K562 (cell line): Measurements from ENCODE around the gene NT5C1B. TPM values are rescaled to one million over a fixed set of nuclear protein-coding genes. Genes with fewer than 3 reads are reported as not detected.

Experiments
- ATAC-seq: fragments of 200-7000 bp; cut with Tn5 transposase; 3 replicates; pipeline ENCODE4 v1.9.1; 2020; ENCODE audit warnings: moderate library complexity
- BruUV-seq: library from RNA; stranded (reverse); fragments of 400-500 nt; replicated peaks from 2 replicates; lab custom pipeline; 2021; lab: Mats Ljungman, UMichigan
- CTCF ChIA-PET: fragments of 300-600 bp; formaldehyde crosslinking; extraction: SDS; loops from one replicate; lab custom pipeline; 2021; ENCODE audit warnings: low intra/inter-chr PET ratio; lab: Yijun Ruan, JAX
- POLR2A ChIA-PET: fragments of 300-600, 350-650 bp; sonication (Branson Sonifier 250); formaldehyde crosslinking; extraction: SDS; loops from one replicate; lab custom pipeline; 2021; ENCODE audit warnings: antibody characterized with exemption, inconsistent platforms; lab: Yijun Ruan, JAX
- DNase-seq, 4 experiments: peaks; one replicate each; pipeline versions ENCODE4 v3.0.0 to v3.0.0-alpha.2; 2011 to 2018; ENCODE audit warnings: low spot score in 3 of 4, mixed read lengths in 3 of 4; ENCODE audit errors: extremely low read depth in 1 of 4
- FAIRE-seq: peaks from 2 replicates; lab custom pipeline; 2011; peaks lifted over from hg19 to GRCh38; lab: Jason Lieb, UNC
- H2AFZ ChIP-seq: 2 replicates; pipeline ENCODE4 v1.6.0; 2011; ENCODE audit warnings: low read depth, low read length, control low read depth, inconsistent platforms
- H3K27ac ChIP-seq: fragments of 200-600 bp; 3 replicates; pipeline ENCODE4 v1.8.0; 2011; ENCODE audit warnings: low read depth, mild to moderate bottlenecking, control low read depth, inconsistent platforms, low read length, moderate library complexity, mixed read lengths; ENCODE audit errors: extremely low read depth
- H3K27me3 ChIP-seq, 2 experiments: fragments of 300-600 bp in 1 of 2; 2 replicates in 1 of 2; 3 replicates in 1 of 2; pipeline versions ENCODE4 v1.6.0 to v1.8.0; 2011; ENCODE audit warnings: inconsistent platforms in 2 of 2, low read length in 2 of 2, mild to moderate bottlenecking in 1 of 2, mixed read lengths in 1 of 2, moderate library complexity in 1 of 2; ENCODE audit not compliant: control insufficient read depth in 2 of 2, insufficient read depth in 2 of 2
- H3K36me3 ChIP-seq: fragments of 300-600 bp; 3 replicates; pipeline ENCODE4 v1.8.0; 2011; ENCODE audit warnings: mild to moderate bottlenecking, low read length, inconsistent platforms; ENCODE audit not compliant: control insufficient read depth, insufficient read depth
- H3K4me1 ChIP-seq, 2 experiments: fragments of 200-600 bp in 1 of 2; replicated peaks in 1 of 2; 2 replicates in 1 of 2; 3 replicates in 1 of 2; pipeline versions ENCODE4 v1.5.1 to v1.8.0; 2011; ENCODE audit warnings: inconsistent platforms in 2 of 2, low read length in 2 of 2, mild to moderate bottlenecking in 1 of 2, mixed read lengths in 1 of 2, moderate library complexity in 1 of 2; ENCODE audit not compliant: control insufficient read depth in 2 of 2, insufficient read depth in 2 of 2
- H3K4me2 ChIP-seq: 2 replicates; pipeline ENCODE4 v1.6.1; 2011; ENCODE audit warnings: low read length, control low read depth, inconsistent platforms, mixed read lengths; ENCODE audit not compliant: insufficient read depth
- H3K4me3 ChIP-seq: fragments of 200-600 bp; sonication (generic), shearing (Covaris generic); 2 replicates; pipeline ENCODE4 v1.5.1; 2016; ENCODE audit warnings: control low read depth, inconsistent platforms
- H3K79me2 ChIP-seq: fragments of 200-600 bp; 3 replicates; pipeline ENCODE4 v1.8.0; 2011; ENCODE audit warnings: low read length, inconsistent platforms; ENCODE audit not compliant: control insufficient read depth, insufficient read depth
- H3K9ac ChIP-seq, 2 experiments: 2 replicates each; pipeline versions ENCODE4 v1.6.0 to v1.6.1; 2011; ENCODE audit warnings: low read depth in 2 of 2, low read length in 2 of 2, control low read depth in 1 of 2, inconsistent platforms in 1 of 2, mild to moderate bottlenecking in 1 of 2, mixed read lengths in 1 of 2; ENCODE audit not compliant: insufficient read depth in 1 of 2
- H3K9me1 ChIP-seq: one replicate; pipeline ENCODE4 v1.6.0; 2011; ENCODE audit warnings: inconsistent platforms, mild to moderate bottlenecking, low read length, moderate library complexity; ENCODE audit not compliant: control insufficient read depth, insufficient read depth
- H3K9me3 ChIP-seq: replicated peaks from 2 replicates; pipeline ENCODE4 v1.5.1; 2011; ENCODE audit warnings: low read depth, low read length, inconsistent platforms; ENCODE audit not compliant: control insufficient read depth, insufficient read depth
- H4K20me1 ChIP-seq: replicated peaks from 2 replicates; pipeline ENCODE4 v1.6.1; 2011; ENCODE audit warnings: low read length, inconsistent platforms, mixed read lengths; ENCODE audit not compliant: control insufficient read depth, insufficient read depth
- BCOR ChIP-seq: fragments of 450-650 bp; IDR thresholded peaks from 2 replicates; pipeline ENCODE4 v1.6.1; 2016
- EWSR1 ChIP-seq: fragments of 450-650 bp; IDR thresholded peaks from 2 replicates; pipeline ENCODE4 v1.6.1; 2018; ENCODE audit warnings: borderline replicate concordance, mild to moderate bottlenecking, low read depth, moderate library complexity; ENCODE audit not compliant: partially characterized antibody
- KAT7 ChIP-seq: sonication (generic); formaldehyde crosslinking; IDR thresholded peaks from 2 replicates; pipeline ENCODE4 v1.8.0; 2022; ENCODE audit warnings: missing genetic modification reagents, mild to moderate bottlenecking, borderline replicate concordance
- KDM2B ChIP-seq: fragments of 250-450 bp; sonication (Bioruptor Pico); IDR thresholded peaks from 2 replicates; pipeline ENCODE4 v1.8.0; 2021; ENCODE audit warnings: mild to moderate bottlenecking, moderate library complexity
- LARP7 ChIP-seq: fragments of 450-650 bp; IDR thresholded peaks from 2 replicates; pipeline ENCODE4 v1.6.1; 2016
- LCOR ChIP-seq: sonication (generic); formaldehyde crosslinking; IDR thresholded peaks from 2 replicates; pipeline ENCODE4 v1.8.0; 2022; ENCODE audit warnings: mild to moderate bottlenecking, missing genetic modification reagents
- ZNF699 ChIP-seq: fragments of 250-450 bp; sonication (Bioruptor Pico); IDR thresholded peaks from 2 replicates; pipeline ENCODE4 v1.8.0; 2021; ENCODE audit warnings: mild to moderate bottlenecking, moderate library complexity; ENCODE audit not compliant: insufficient replicate concordance
- WGBS: fragments of 100-300 bp; shearing (Covaris generic); methylation state at CpG from one replicate; pipeline ENCODE4 v1.1.6; 2016; ENCODE audit warnings: low coverage, mixed read lengths; ENCODE audit not compliant: insufficient coverage; ENCODE audit errors: missing lambda C conversion rate; 5-methylcytosine and 5-hydroxymethylcytosine counted together
- in situ Hi-C: fragments of 300-500 bp; cut with MboI; formaldehyde crosslinking; loops from 4 replicates; pipeline ENCODE4 v1.15.0; 2018; ENCODE audit warnings: inconsistent platforms, mixed read lengths
- intact Hi-C: fragments of 100-400 bp; cut with micrococcal nuclease; formaldehyde crosslinking; loops from 2 replicates; pipeline ENCODE4 v1.14.2; 2022
- polyA plus RNA-seq, 8 experiments: library from polyadenylated mRNA; depleted of rRNA in 4 of 8; stranded (reverse) in 5 of 8; unstranded in 3 of 8; fragments of >200 nt; fragmentation: Nextera tagmentation in 2 of 8; fragmentation: Illumina TruSeq in 1 of 8; extraction: Ambion mirVana in 2 of 8; extraction: Trizol in 1 of 8; gene quantifications; 2 replicates each; pipeline versions ENCODE4 v1.2.1 to v1.2.3, GENCODE V29; 2011 to 2014; ENCODE audit warnings: inconsistent platforms in 1 of 8, missing spikeins in 1 of 8
- total RNA-seq, 7 experiments: library from RNA; depleted of rRNA in 6 of 7; stranded (reverse); fragments of >200 nt in 6 of 7; fragmentation: Illumina TruSeq in 2 of 7; extraction: Trizol in 2 of 7; gene quantifications; 2 replicates each; pipeline versions ENCODE4 v1.2.1 to v1.2.3, GENCODE V29; 2011 to 2021; ENCODE audit warnings: low replicate concordance in 1 of 7
- TF ChIP-seq, protein P1 (sequence below): fragments of 450-650 bp; formaldehyde crosslinking; IDR thresholded peaks from 2 replicates; pipeline ENCODE4 v1.4.0; 2020; ENCODE audit warnings: mild to moderate bottlenecking, moderate library complexity
- TF ChIP-seq, protein P2 (sequence below): fragments of 250-450 bp; sonication (Bioruptor Pico); IDR thresholded peaks from 2 replicates; pipeline ENCODE4 v1.5.0; 2021; ENCODE audit warnings: mild to moderate bottlenecking, moderate library complexity
- TF ChIP-seq, protein P3 (sequence below): sonication (generic); formaldehyde crosslinking; IDR thresholded peaks from 2 replicates; pipeline ENCODE4 v1.8.1; 2023; ENCODE audit warnings: mild to moderate bottlenecking, missing genetic modification reagents
- TF ChIP-seq, protein P4 (sequence below), 3 experiments: fragments of 200-800 bp in 1 of 3; sonication (Bioruptor generic) in 1 of 3; sonication (generic) in 1 of 3; formaldehyde crosslinking in 1 of 3; IDR thresholded peaks; 2 replicates each; pipeline versions ENCODE4 v1.6.1 to v1.8.0; 2016 to 2022; ENCODE audit warnings: mild to moderate bottlenecking in 2 of 3, missing compliant biosample characterization in 2 of 3, missing genetic modification characterization in 2 of 3, missing genetic modification reagents in 1 of 3
- TF ChIP-seq, protein P5 (sequence below): fragments of 450-650 bp; conservative IDR thresholded peaks from 2 replicates; pipeline ENCODE4 v1.6.1; 2016; ENCODE audit warnings: missing genetic modification characterization, low read depth, mild to moderate bottlenecking, missing compliant biosample characterization, moderate library complexity

The NT5C1B gene
- total and polyA plus RNA-seq, 9 of the 15 experiments (the other 6 are each of a cell fraction or from before 2014, with no cell fraction given) = 0.07 TPM; not detected in 8

DNA sequence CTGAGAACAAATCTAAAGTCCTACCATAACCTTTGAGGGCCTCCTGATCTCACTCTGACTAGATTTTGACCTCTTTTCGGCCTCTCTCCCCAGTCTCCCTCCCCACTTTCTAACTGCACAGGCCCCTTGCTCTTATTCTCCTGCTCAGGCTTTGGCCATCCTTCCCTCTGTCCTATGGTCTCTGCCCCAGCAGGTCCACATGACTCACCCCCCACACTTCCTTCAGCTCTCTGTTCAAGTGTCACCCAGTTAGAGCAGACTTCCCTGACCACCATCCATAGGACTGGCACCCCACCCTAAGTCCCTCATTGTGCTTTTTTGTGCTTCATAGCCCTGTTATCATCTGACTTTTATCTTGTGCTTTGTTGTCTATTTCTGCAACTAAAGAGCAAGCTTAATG, 41.2 kb upstream of the NT5C1B start:
- FAIRE-seq (no peak), ATAC-seq (no peak), DNase-seq (no peak)
- TF ChIP-seq BCOR (no peak), KAT7 (CRISPR knock-in tag) (no peak), EWSR1 (no peak), LARP7 (no peak), ZNF699 (CRISPR knock-in tag) (no peak), KDM2B (no peak), LCOR (CRISPR knock-in tag) (no peak)
- TF ChIP-seq, protein P1, sequence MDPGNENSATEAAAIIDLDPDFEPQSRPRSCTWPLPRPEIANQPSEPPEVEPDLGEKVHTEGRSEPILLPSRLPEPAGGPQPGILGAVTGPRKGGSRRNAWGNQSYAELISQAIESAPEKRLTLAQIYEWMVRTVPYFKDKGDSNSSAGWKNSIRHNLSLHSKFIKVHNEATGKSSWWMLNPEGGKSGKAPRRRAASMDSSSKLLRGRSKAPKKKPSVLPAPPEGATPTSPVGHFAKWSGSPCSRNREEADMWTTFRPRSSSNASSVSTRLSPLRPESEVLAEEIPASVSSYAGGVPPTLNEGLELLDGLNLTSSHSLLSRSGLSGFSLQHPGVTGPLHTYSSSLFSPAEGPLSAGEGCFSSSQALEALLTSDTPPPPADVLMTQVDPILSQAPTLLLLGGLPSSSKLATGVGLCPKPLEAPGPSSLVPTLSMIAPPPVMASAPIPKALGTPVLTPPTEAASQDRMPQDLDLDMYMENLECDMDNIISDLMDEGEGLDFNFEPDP (CRISPR knock-in tag) = no peak
- TF ChIP-seq, protein P2, sequence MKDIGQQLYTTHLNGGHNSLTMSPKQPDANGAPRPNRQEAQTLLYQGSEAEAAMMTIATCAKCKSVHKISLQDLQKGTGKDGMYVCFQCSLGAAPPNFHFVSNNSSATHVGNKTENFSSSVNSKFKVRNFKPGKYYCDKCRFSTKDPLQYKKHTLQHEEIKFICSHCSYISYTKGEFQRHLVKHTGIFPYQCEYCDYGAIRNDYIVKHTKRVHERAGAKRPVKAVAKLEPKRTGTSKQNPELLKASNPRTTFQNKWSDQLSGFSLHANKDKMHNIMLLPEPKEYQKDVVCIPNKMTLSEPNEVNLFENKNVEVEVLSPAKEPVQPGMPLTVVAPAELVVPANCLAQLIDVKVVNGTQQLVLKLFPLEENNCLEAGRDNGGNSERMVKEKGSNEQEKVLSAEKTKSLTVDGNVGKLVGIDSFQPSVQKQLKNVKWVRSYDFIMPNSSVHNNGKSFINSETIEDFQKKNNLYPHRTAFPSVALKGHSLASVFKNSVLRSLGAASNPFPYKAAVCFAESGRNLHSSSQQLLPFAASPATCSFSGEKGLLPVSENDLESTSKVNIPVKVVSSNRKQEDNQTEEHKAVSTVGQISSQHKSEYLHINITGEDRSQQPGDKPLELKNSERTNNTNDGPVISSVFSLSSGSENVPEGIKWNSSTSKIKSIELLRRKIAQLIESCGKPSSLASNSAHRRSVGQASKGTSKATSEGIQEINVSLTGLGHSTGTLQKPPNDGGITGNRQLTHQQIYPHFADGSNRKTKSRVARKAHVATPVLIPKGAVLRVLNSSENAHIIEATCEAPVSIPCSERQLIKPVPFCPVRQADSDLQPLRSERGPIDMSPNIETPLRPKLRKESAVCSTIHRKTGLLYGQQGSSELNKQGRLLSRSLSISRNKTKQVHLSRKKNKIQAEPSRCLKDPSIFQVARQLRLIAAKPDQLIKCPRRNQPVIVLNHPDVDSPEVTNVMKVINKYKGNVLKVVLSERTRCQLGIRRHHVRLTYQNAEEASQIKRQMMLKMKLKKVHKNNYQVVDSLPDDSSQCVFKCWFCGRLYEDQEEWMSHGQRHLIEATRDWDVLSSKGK (CRISPR knock-in tag) = no peak
- TF ChIP-seq, protein P3, sequence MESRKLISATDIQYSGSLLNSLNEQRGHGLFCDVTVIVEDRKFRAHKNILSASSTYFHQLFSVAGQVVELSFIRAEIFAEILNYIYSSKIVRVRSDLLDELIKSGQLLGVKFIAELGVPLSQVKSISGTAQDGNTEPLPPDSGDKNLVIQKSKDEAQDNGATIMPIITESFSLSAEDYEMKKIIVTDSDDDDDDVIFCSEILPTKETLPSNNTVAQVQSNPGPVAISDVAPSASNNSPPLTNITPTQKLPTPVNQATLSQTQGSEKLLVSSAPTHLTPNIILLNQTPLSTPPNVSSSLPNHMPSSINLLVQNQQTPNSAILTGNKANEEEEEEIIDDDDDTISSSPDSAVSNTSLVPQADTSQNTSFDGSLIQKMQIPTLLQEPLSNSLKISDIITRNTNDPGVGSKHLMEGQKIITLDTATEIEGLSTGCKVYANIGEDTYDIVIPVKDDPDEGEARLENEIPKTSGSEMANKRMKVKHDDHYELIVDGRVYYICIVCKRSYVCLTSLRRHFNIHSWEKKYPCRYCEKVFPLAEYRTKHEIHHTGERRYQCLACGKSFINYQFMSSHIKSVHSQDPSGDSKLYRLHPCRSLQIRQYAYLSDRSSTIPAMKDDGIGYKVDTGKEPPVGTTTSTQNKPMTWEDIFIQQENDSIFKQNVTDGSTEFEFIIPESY = no peak
- TF ChIP-seq, protein P4, sequence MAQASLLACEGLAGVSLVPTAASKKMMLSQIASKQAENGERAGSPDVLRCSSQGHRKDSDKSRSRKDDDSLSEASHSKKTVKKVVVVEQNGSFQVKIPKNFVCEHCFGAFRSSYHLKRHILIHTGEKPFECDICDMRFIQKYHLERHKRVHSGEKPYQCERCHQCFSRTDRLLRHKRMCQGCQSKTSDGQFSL (CRISPR knock-in tag; IDR thresholded peaks at IDR 0.05) = no peak
- TF ChIP-seq, protein P4 (tag; IDR thresholded peaks at IDR 0.05) = no peak
- TF ChIP-seq, protein P5, sequence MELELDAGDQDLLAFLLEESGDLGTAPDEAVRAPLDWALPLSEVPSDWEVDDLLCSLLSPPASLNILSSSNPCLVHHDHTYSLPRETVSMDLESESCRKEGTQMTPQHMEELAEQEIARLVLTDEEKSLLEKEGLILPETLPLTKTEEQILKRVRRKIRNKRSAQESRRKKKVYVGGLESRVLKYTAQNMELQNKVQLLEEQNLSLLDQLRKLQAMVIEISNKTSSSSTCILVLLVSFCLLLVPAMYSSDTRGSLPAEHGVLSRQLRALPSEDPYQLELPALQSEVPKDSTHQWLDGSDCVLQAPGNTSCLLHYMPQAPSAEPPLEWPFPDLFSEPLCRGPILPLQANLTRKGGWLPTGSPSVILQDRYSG (tag) = no peak
- Histone ChIP-seq H3K9me3 (no peaks in the 10 kb centered on the region), H2AFZ (no peak overlapping the region), H3K4me3 (no peak overlapping the region), H3K27ac (no peak overlapping the region), H3K4me1 (no peaks in the 10 kb centered on the region), H3K9ac (no peak overlapping the region), H3K9me1 (no peaks in the 10 kb centered on the region), H4K20me1 (no peaks in the 10 kb centered on the region), H3K4me2 (no peak overlapping the region), H3K27me3 (no peaks in the 10 kb centered on the region), H3K36me3 (no peaks in the 10 kb centered on the region), H3K79me2 (no peaks in the 10 kb centered on the region)
- 17% methylated on average over 1 of the region's 1 CpG for WGBS
- ChIA-PET POLR2A (no interaction called here), CTCF (no interaction called here)
- intact Hi-C loops (no loop called here), in situ Hi-C loops (no loop called here)
- no TSS peak for BruUV-seq
